Activated T-cell treated with anti-CD3 and anti-CD28 coated beads, Interleukin-2, amount 50 U/mL, for 72 hours (primary cell): Measurements from ENCODE around the gene MAP3K14. TPM values are rescaled to one million over a fixed set of nuclear protein-coding genes. Genes with fewer than 3 reads are reported as not detected.
"Not testable (repeated sequence)": the region's sequence is repeated elsewhere in the genome, so short reads cannot be mapped to it uniquely, and the experiment has no call there.

Source experiments
- ATAC-seq, 2 donors: fragments of 150-1000 bp; cut with Tn5 transposase; replicated peaks in 1 of 2; 2 replicates each; pipeline ENCODE4 v1.10.0; 2021; ENCODE audit warnings: moderate library complexity in 2 of 2, mild to moderate bottlenecking in 1 of 2
- DNase-seq, 2 donors: peaks; one replicate each; pipeline ENCODE4 v3.0.0; 2021 to 2022; ENCODE audit warnings: mixed read lengths in 1 of 2
- H3K27ac Mint-ChIP-seq: one replicate; pipeline ENCODE4 v1.8.0; 2022; ENCODE audit warnings: mild to moderate bottlenecking, moderate library complexity, mixed read lengths
- H3K27me3 Mint-ChIP-seq: one replicate; pipeline ENCODE4 v1.8.0; 2022; ENCODE audit warnings: low read depth, mixed read lengths
- H3K36me3 Mint-ChIP-seq, 2 donors: one replicate each; pipeline ENCODE4 v1.8.0; 2022; ENCODE audit warnings: mixed read lengths in 2 of 2, mild to moderate bottlenecking in 1 of 2; ENCODE audit not compliant: insufficient read depth in 2 of 2
- H3K4me1 Mint-ChIP-seq: one replicate; pipeline ENCODE4 v1.8.0; 2022; ENCODE audit warnings: low read depth, mixed read lengths
- H3K4me3 Mint-ChIP-seq, 2 donors: one replicate each; pipeline ENCODE4 v1.8.0; 2022; ENCODE audit warnings: mild to moderate bottlenecking in 2 of 2, mixed read lengths in 2 of 2, moderate library complexity in 2 of 2
- H3K9me3 Mint-ChIP-seq, 2 donors: one replicate each; pipeline ENCODE4 v1.8.0; 2022; ENCODE audit warnings: mixed read lengths in 2 of 2
- total RNA-seq, 2 donors: library from RNA; stranded (reverse); gene quantifications; one replicate each; pipeline ENCODE4 v1.2.3, GENCODE V29; 2022

The MAP3K14 gene
- total RNA-seq, 2 donors from 2014 or later = 71.8 to 78.0 TPM

DNA sequence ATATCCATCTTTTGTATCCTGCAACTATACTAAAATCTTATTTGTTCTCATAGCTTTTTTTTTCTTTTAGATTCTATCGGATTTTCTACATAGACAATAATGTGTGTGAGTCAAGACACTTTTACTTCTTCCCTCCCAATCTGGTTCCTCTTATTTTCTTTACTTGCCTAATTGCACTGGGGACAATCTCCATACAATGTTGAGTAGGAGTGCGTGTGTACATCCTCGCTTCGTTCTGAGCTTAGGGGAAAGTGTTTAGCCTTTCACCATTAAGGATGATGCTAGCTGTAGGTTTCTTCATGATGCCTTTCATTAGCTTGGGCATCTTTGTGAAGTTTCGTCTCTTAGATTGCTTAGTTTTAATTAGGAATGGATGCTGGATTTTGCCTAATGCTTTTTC, 57.8 kb downstream of the MAP3K14 start:
- ATAC-seq = no peak
- Mint-ChIP-seq H3K4me3 (no peak overlapping the region), H3K9me3 (no peaks in the 10 kb centered on the region), H3K36me3 (no peaks in the 10 kb centered on the region), H3K4me1 (peaks cover 44% of the 10 kb centered on the region), H3K27me3 (no peaks in the 10 kb centered on the region), H3K27ac (peak overlapping the region; percentile 1)
- no peak for DNase-seq

DNA sequence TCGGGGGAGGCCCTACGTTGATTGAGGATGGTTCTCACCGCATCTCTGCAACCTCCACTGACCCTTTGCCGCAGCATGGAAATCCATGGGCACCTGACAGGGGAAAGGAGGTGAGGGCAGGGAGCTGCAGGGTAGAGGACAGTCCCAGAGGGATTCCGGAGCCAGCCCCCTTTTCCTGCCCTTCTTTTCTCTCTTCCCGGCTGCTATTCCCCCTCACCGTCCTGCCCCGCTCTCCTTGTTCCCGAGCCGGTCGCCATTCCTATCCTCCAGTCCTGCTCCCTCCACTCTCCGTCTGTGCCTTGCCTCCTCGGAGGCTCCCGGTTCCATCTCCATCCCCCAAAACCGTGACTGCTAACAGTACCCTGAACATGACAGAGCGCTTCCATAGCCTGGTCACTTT, 59.7 kb downstream of the MAP3K14 start:
- no peaks in the 10 kb centered on the region for H3K36me3 Mint-ChIP-seq
- H3K4me1 Mint-ChIP-seq = peaks cover 49% of the 10 kb centered on the region
- H3K9me3 Mint-ChIP-seq = no peaks in the 10 kb centered on the region

GRCh38 chr17:45256114-45256966, 60.5 kb downstream of the MAP3K14 start:
- ATAC-seq (peak; percentile 12 to 25), DNase-seq (no peak)
- Mint-ChIP-seq H3K9me3 (no peaks in the 10 kb centered on the region), H3K4me3 (peak overlapping the region in 1 of 2 donors; percentile 16), H3K4me1 (peaks cover 49% of the 10 kb centered on the region), H3K27ac (peak overlapping the region; percentile 54), H3K27me3 (no peaks in the 10 kb centered on the region), H3K36me3 (peaks cover 0 to 1% of the 10 kb centered on the region in 2 donors)

More for the DNA sequence above, 59.7 kb downstream of the MAP3K14 start:
- peak overlapping the region; percentile 5 for H3K27ac Mint-ChIP-seq
- H3K27me3 Mint-ChIP-seq = no peaks in the 10 kb centered on the region
- no peak for DNase-seq
- ATAC-seq = peak in 1 of 2 donors; percentile 1
- no peak overlapping the region for H3K4me3 Mint-ChIP-seq

DNA sequence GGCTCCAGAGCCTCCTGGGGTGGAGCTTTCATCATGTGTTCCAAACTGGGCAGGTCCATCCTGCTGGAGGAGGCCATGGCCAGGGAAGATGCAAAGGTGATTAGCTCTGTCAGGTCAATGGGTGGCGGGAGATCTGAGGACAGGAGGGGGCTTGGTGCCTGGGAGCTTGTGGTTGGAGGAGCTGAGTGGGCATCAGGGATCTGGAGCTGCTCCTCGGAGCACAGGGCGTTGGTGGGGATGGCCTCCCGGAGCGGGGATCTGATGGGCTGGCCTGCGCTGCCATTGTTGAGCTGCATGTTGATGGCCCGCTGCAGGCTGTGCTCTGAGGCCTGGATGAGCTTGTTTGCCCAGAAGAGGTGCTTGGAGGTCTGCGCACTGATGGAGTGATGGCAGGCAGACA, 61.5 kb downstream of the MAP3K14 start:
- H3K4me1 Mint-ChIP-seq = peaks cover 49% of the 10 kb centered on the region
- ATAC-seq = no peak
- H3K36me3 Mint-ChIP-seq = peaks cover 0 to 1% of the 10 kb centered on the region in 2 donors
- no peak for DNase-seq
- H3K9me3 Mint-ChIP-seq = no peaks in the 10 kb centered on the region
- no peaks in the 10 kb centered on the region for H3K27me3 Mint-ChIP-seq
- peak overlapping the region; percentile 72 for H3K27ac Mint-ChIP-seq
- no peak overlapping the region for H3K4me3 Mint-ChIP-seq

GRCh38 chr17:45253879-45254278, 62.9 kb downstream of the MAP3K14 start:
- peak overlapping the region; percentile 68 for H3K27ac Mint-ChIP-seq
- H3K27me3 Mint-ChIP-seq = no peaks in the 10 kb centered on the region
- no peak for ATAC-seq
- H3K36me3 Mint-ChIP-seq = peaks cover 2 to 5% of the 10 kb centered on the region in 2 donors
- DNase-seq = no peak
- no peaks in the 10 kb centered on the region for H3K9me3 Mint-ChIP-seq
- H3K4me1 Mint-ChIP-seq = peaks cover 61% of the 10 kb centered on the region
- no peak overlapping the region for H3K4me3 Mint-ChIP-seq

DNA sequence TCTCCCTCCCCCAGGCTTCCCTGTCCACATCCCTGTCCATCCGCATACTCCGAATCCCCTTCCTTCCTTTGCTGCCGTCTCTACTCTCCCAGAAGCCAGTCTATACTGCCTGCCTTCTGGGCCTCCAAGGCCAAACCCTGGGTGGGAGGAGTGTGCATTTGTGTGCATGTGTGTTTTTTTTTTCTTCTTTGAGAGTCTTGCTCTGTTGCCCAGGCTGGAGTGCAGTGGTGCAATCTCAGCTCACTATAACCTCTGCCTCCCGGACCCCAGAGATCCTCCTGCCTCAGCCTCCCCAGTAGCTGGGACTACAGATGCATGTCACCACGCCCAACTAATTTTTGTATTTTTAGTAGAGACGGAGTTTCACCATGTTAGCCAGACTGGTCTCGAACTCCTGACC, 63.6 kb downstream of the MAP3K14 start:
- Mint-ChIP-seq H3K4me1 (peaks cover 67% of the 10 kb centered on the region), H3K27ac (peak overlapping the region; percentile 68), H3K4me3 (peak overlapping the region; percentile 27 to 66)
- not testable (repeated sequence) for ATAC-seq, H3K36me3 Mint-ChIP-seq, H3K9me3 Mint-ChIP-seq, H3K27me3 Mint-ChIP-seq, DNase-seq

- ATAC-seq (no peak), DNase-seq (no peak)
- H3K4me3 Mint-ChIP-seq = no peak overlapping the region
- H3K36me3 Mint-ChIP-seq = peaks cover 2 to 5% of the 10 kb centered on the region in 2 donors
- no peaks in the 10 kb centered on the region for H3K27me3 Mint-ChIP-seq
- no peaks in the 10 kb centered on the region for H3K9me3 Mint-ChIP-seq
- peaks cover 75% of the 10 kb centered on the region for H3K4me1 Mint-ChIP-seq
- peak overlapping the region; percentile 52 for H3K27ac Mint-ChIP-seq
Observed at GRCh38 chr17:45251931-45252330, 64.9 kb downstream of the MAP3K14 start.

- H3K4me1 Mint-ChIP-seq = peaks cover 71% of the 10 kb centered on the region
- peak overlapping the region; percentile 91 to 92 for H3K4me3 Mint-ChIP-seq
Observed at GRCh38 chr17:45248132-45248957, 68.5 kb downstream of the MAP3K14 start.

GRCh38 chr17:45247429-45248131, 69.2 kb downstream of the MAP3K14 start:
- DNase-seq (peak; percentile 97 to 98), ATAC-seq (peak; percentile 89 to 90)
- Mint-ChIP-seq H3K36me3 (peaks cover 2 to 13% of the 10 kb centered on the region in 2 donors), H3K9me3 (no peaks in the 10 kb centered on the region), H3K27ac (peak overlapping the region; percentile 91), H3K4me1 (peaks cover 67% of the 10 kb centered on the region), H3K4me3 (peak overlapping the region; percentile 91 to 92), H3K27me3 (no peaks in the 10 kb centered on the region)

More at GRCh38 chr17:45248132-45248957, 68.5 kb downstream of the MAP3K14 start:
- H3K9me3 Mint-ChIP-seq = no peaks in the 10 kb centered on the region
- ATAC-seq = peak; percentile 72
- no peaks in the 10 kb centered on the region for H3K27me3 Mint-ChIP-seq
- peaks cover 2 to 9% of the 10 kb centered on the region in 2 donors for H3K36me3 Mint-ChIP-seq
- H3K27ac Mint-ChIP-seq = peak overlapping the region; percentile 88
- peak; percentile 82 to 85 for DNase-seq

DNA sequence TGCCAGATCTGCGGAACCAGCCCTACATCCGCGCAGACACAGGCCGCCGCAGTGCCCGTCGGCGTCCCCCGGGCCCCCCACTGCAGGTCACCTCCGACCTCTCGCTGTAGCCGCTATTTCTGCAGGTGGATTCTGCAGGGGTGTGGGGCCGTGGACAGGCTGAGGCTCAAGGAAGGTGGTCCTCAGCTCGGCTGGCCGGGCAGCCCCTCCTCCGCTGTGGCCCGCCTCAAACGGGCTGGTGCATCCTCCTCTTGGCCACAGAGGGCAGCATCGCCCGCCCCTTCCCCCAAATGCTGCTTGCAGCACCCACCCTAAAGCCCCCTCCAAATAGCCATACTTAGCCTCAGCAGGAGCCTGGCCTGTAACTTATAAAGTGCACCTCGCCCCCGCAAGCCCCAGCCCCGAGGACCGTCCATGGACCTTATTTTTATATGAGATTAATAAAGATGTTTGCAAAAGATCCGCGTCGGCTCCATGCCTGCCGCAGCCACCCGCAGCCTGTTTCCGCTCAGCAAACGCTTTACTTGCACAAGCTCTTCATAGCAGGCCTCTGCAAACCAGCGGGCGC, 69.9 kb downstream of the MAP3K14 start:
- H3K4me3 Mint-ChIP-seq = peak overlapping the region; percentile 91 to 92
- no peaks in the 10 kb centered on the region for H3K9me3 Mint-ChIP-seq
- H3K4me1 Mint-ChIP-seq = peaks cover 61% of the 10 kb centered on the region
- no peaks in the 10 kb centered on the region for H3K27me3 Mint-ChIP-seq
- DNase-seq (peak; percentile 48 to 52), ATAC-seq (peak in 1 of 2 donors; percentile 3)
- peaks cover 2 to 12% of the 10 kb centered on the region in 2 donors for H3K36me3 Mint-ChIP-seq
- peak overlapping the region; percentile 83 for H3K27ac Mint-ChIP-seq

DNA sequence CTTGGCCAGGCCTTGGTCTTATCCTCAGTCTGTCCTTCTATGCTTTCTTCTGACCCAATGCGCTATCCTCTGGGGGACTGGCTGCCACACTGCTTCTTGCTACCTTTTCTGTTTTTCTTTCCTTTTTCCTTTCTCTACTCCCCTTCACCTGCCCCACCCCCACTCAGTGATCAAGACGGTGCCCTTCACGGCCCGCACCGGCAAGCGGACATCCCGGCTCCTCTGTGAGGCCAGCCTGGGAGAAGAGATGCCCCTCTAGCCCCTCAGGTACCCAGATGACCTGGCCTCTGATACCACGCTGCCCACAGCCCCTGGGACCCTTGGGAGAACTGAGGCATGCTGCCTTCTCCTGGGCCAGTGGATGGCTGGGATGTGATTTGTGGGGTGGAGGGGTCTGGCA, 70.5 kb downstream of the MAP3K14 start:
- H3K4me3 Mint-ChIP-seq = peak overlapping the region; percentile 91 to 92
- no peak for ATAC-seq
- peaks cover 2 to 12% of the 10 kb centered on the region in 2 donors for H3K36me3 Mint-ChIP-seq
- no peaks in the 10 kb centered on the region for H3K9me3 Mint-ChIP-seq
- DNase-seq = no peak
- peak overlapping the region; percentile 63 for H3K27ac Mint-ChIP-seq
- H3K27me3 Mint-ChIP-seq = no peaks in the 10 kb centered on the region
- peaks cover 58% of the 10 kb centered on the region for H3K4me1 Mint-ChIP-seq
